Esophagus muscularis mucosa (tissue), 4 donors: Measurements from ENCODE around the gene S100A13.

Experiments used
- EP300 ChIP-seq: sonication (generic); formaldehyde crosslinking; IDR thresholded peaks from one replicate; pipeline ENCODE4 v1.6.1; 2017; ENCODE audit warnings: antibody characterized with exemption
- POLR2A ChIP-seq: fragments of 450-650 bp; IDR thresholded peaks from one replicate; pipeline ENCODE4 v1.6.1; 2017; ENCODE audit warnings: antibody characterized with exemption, moderate library complexity, mild to moderate bottlenecking, low read depth
- POLR2AphosphoS5 ChIP-seq, 2 donors: sonication (generic); formaldehyde crosslinking; IDR thresholded peaks; one replicate each; pipeline ENCODE4 v1.6.1; 2017; ENCODE audit warnings: antibody characterized with exemption in 2 of 2
- TF ChIP-seq, protein P1 (sequence below), 3 experiments: fragments of 200-600 bp in 2 of 3; fragments of 450-650 bp in 1 of 3; sonication (generic) in 2 of 3; IDR thresholded peaks; one replicate each; pipeline ENCODE4 v1.5.1; 2017 to 2019; ENCODE audit warnings: antibody characterized with exemption in 3 of 3, mild to moderate bottlenecking in 2 of 3, moderate library complexity in 1 of 3

GRCh38 chr1:153599847-153600246 lies 27.5 kb downstream of the S100A13 start:
- TF ChIP-seq, protein P1, sequence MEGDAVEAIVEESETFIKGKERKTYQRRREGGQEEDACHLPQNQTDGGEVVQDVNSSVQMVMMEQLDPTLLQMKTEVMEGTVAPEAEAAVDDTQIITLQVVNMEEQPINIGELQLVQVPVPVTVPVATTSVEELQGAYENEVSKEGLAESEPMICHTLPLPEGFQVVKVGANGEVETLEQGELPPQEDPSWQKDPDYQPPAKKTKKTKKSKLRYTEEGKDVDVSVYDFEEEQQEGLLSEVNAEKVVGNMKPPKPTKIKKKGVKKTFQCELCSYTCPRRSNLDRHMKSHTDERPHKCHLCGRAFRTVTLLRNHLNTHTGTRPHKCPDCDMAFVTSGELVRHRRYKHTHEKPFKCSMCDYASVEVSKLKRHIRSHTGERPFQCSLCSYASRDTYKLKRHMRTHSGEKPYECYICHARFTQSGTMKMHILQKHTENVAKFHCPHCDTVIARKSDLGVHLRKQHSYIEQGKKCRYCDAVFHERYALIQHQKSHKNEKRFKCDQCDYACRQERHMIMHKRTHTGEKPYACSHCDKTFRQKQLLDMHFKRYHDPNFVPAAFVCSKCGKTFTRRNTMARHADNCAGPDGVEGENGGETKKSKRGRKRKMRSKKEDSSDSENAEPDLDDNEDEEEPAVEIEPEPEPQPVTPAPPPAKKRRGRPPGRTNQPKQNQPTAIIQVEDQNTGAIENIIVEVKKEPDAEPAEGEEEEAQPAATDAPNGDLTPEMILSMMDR (IDR thresholded peaks at IDR 0.05): no peak
- TF ChIP-seq POLR2AphosphoS5 (IDR thresholded peaks at IDR 0.05) (no peak), POLR2A (no peak), EP300 (no peak)
